KBM-7 (cell line): ENCODE results near the gene MYH7B.
A peak's percentile ranks its signal among the peaks of the same experiment; 100 is the strongest.

Experiments
- DNase-seq: peaks from one replicate; pipeline ENCODE4 v3.0.0-alpha.2; 2015
- in situ Hi-C: fragments of 300-500 bp; cut with MboI; formaldehyde crosslinking; loops from 2 replicates; pipeline ENCODE4 v1.14.3; 2020; ENCODE audit warnings: low sequenced_read_pairs, low pct_unique_long_range_greater_than_20kb, mixed read lengths

The MYH7B gene

DNA sequence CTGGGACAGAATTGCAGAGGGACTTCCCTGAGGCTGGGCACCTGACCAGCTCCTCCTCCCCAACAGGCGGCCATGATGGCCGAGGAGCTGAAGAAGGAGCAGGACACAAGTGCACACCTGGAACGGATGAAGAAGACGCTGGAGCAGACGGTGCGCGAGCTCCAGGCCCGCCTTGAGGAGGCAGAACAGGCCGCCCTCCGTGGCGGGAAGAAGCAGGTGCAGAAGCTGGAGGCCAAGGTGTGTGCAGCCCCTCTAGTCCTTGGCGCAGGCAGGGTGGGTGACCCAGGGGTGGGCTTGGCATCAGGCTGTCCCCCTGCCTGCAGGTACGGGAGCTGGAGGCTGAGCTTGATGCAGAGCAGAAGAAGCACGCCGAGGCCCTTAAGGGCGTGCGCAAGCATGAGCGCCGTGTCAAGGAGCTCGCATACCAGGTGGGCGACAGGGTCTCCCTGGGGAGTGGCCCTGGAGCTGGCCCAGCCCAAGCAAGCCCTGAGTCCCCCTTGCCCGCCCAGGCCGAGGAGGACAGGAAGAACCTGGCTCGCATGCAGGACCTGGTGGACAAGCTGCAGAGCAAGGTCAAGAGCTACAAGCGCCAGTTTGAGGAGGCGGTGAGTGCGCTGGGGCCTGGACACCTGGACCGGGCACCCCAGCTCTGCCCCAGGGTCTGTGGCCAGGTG lies 45.4 kb downstream of the MYH7B start:
- DNase-seq = no peak
- in situ Hi-C loops = no loop called here

DNA sequence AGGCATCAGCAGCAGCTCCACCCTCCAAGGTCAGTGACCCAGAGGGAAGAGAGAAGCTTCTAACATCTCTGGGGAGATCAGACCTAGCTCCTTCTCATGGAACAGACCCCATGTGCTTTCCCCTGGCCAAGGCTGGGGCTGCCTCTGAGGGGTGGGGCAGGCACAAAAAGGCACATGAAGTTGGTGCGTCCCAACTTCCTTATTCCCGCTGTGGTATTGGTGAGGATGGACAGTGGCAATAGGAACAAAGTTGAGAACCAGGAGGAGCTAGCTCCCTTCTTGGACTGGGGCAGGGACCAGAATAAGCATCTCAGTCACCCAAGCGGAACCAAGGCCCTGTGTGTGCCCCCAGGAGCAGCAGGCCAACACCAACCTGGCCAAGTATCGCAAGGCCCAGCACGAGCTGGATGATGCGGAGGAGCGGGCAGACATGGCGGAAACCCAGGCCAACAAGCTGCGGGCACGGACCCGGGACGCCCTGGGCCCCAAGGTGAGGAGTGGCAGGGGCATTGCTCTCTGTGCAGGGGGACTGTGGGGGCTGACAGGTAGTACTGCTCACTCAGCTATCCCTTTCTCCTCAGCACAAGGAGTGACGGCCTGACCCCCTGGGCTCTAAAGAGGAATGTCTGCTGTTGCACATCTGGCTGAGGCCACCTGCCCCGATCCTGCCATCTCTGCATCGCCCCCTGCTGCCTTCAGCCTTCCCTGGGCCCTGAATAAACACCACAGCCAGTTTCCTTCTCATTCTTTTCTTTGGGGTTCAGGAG lies 46.1 kb downstream of the MYH7B start:
- in situ Hi-C loops = no loop called here
- peak; percentile 25 for DNase-seq

DNA sequence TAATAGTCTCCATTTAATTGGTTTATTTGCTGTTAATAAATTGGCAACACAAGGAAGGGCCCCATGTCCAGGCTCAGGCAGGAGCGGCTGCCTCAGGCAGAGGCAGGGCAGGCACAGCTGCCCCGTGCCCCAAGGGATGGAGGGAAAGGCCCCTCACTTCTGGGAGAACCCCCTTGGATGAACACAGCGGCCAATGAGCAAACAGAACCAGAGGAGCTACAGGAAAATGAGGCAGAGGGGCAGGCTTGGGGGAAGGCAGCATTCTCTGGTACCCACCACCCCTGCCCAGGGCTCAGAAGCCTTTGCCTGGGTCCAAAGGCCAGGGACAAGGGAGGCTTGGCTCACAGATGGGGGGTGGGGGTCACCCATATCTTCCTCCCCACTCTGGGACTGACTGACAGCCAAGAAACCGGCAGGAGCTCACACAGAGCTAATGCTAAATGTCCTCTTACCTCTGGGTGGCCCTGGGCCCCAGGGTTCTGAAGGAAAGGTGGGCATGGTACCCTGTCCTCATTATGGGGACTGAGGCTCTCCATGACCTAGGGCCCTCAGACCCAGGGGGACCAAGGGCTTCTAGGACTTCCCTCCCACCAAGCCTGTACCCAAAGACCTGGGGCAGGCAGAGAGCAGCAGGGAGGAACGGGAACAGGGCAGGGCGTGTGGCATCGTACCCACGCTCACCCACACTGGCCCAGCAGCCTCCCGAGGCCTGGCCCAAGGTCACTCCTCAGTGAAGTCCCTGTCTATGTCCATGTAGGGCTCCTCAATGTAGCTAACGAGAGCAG lies 47.0 kb downstream of the MYH7B start:
- DNase-seq = no peak
- in situ Hi-C loops = no loop called here

DNA sequence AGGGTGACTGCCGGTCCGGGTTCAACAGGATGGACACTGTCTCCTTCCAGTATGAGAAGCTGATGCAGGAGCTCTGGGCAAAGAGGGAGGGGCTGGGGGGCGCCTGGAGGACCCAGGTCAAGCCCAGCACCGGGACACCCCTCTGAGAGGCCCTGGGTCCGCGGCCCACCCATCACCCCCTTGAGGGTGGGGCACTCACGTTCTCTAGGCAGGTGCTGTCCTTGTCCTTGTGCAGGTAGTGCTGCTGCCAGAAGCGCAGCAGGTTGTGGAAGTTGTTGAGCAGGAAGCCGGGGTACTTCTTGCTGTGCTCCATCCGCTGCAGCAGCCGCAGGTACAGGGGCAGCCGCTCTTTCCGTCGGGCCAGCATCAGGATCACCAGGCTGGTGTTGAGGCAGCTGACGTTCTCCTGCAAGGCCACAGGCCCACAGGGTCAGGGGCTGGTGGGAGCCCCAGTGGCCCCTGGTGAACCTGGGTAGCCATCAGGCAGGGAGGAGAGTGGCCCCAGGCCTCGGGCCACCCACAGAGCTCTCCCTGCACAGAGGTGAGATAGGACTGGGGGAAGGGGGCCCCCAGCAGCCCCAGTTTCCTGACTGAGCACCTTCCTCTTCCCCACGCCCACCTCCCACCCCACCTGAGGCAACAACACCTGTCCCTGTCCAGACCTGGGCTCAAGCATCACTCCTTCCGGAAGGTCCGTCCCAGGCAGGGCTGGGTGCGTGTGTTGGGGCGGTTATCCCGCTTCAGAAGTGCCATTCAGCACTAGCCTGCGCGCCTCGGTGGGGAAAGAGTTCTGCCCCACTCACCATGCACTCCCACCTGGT lies 47.8 kb downstream of the MYH7B start:
- DNase-seq = no peak
- in situ Hi-C loops = no loop called here

DNA sequence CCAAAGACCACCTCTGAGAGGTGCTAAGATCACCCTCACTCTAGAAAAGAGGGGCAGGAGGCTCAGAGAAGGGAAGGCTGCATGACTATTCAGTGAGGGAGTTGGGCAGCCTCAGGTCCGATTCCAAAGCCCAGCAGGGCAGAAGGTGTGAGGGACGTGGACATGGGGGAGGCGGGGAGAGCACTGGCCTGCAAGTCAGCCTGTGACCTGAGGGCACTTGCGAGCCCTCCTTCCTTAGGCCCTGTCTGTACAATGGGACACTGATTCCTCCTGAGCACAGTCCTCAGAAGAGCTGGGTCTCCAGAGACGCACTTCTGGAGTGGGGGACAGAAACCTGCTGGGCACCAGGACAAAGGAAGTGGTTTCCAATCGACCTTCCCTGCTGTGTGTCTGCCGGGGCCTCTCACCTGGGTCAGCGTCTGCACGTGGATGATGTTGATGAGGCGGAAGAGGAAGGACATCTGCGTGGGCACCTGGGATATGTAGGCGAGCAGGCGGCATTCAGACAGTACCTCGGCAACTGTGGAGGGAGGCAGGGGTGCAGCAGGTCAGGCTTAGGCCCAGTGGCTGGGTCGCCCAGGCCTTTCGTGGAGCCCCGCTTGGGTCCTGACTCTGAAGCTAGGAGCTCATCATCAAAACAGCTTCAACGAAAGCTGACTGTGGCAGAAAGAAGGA lies 48.5 kb downstream of the MYH7B start:
- in situ Hi-C loops = no loop called here

DNA sequence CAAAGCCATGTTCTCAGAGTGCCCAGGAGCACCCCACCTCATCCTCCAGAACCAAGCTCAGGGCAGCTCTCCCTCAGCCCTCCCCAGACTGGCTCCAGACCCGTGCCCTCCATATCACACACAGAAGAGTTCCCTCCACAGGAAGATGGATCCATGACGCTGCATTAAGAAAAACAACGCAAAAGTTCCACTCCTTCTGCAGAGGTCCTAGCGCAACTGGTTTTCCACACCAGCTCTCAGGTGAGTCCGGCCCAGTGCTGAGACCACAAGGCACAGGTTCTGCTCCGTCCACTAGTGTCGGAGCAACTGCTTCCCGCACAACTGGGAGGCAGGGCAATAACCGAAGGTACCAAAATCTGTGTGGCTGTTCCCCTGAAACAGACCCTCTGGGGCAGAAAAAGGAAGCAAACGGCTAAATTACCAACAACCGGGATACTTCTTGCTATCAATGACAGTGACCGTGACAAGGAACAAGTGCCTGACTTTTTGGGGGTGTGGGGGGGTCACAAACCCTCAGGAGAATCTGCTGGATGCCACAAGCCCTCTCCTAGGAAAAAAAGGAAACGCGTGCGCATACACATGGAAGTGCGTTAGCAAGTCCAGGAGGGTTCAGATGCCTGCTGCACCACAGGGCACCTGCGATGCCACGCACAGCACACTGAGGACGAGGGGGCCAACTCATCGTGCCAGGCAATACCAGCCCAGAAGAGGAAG lies 49.2 kb downstream of the MYH7B start:
- in situ Hi-C loops = no loop called here
- no peak for DNase-seq

More for the DNA sequence above, 48.5 kb downstream of the MYH7B start:
- no peak for DNase-seq
